Adrenal gland (tissue), 12 donors: ENCODE data around the gene AP1G2. TPM values are rescaled to one million over a fixed set of nuclear protein-coding genes. Genes with fewer than 3 reads are reported as not detected.

ENCODE experiments used
- DNase-seq, 7 donors: peaks; one replicate each; pipeline ENCODE4 v3.0.0-alpha.2; 2019 to 2020
- H3K27ac ChIP-seq, 5 donors: fragments of 200-600 bp; sonication (generic) in 4 of 5; 1 replicate in 3 of 5; 2 replicates in 2 of 5; pipeline versions ENCODE4 v1.5.1 to v1.8.0; 2016 to 2020; ENCODE audit warnings: mild to moderate bottlenecking in 1 of 5
- H3K27me3 ChIP-seq: fragments of 200-600 bp; 2 replicates; pipeline ENCODE4 v1.8.0; 2021
- H3K36me3 ChIP-seq, 2 donors: fragments of 200-600 bp; replicated peaks in 1 of 2; 1 replicate in 1 of 2; 2 replicates in 1 of 2; pipeline versions ENCODE4 v1.5.1 to v1.8.0; 2018 to 2022
- H3K4me1 ChIP-seq, 2 donors: fragments of 200-600 bp; replicated peaks in 1 of 2; 1 replicate in 1 of 2; 2 replicates in 1 of 2; pipeline versions ENCODE4 v1.5.1 to v1.8.0; 2018 to 2021
- H3K4me3 ChIP-seq, 4 donors: fragments of 200-600 bp; sonication (generic) in 3 of 4; one replicate each; pipeline ENCODE4 v1.5.1; 2016 to 2018
- H3K9me3 ChIP-seq, 3 donors: fragments of 200-600 bp; sonication (generic) in 1 of 3; replicated peaks in 1 of 3; 1 replicate in 2 of 3; 2 replicates in 1 of 3; pipeline versions ENCODE4 v1.5.1 to v1.8.0; 2016 to 2021
- CTCF ChIP-seq, 6 experiments: fragments of 450-650 bp in 4 of 6; fragments of 200-600 bp in 2 of 6; sonication (generic) in 1 of 6; IDR thresholded peaks; 1 replicate in 5 of 6; 2 replicates in 1 of 6; pipeline versions ENCODE4 v1.5.1 to v1.8.0; 2016 to 2021; ENCODE audit warnings: antibody characterized with exemption in 6 of 6, mild to moderate bottlenecking in 2 of 6, moderate library complexity in 1 of 6
- POLR2A ChIP-seq, 2 donors: fragments of 450-650 bp; IDR thresholded peaks; one replicate each; pipeline ENCODE4 v1.6.1; 2017; ENCODE audit warnings: antibody characterized with exemption in 2 of 2, mild to moderate bottlenecking in 2 of 2, moderate library complexity in 1 of 2
- WGBS, 4 donors: extraction: QIAGEN DNeasy Blood & Tissue Kit in 2 of 4; methylation state at CpG; one replicate each; pipeline versions ENCODE4 v1.1.5 to v1.1.7; 2013 to 2017; 5-methylcytosine and 5-hydroxymethylcytosine counted together
- intact Hi-C, 2 donors: fragments of 100-400 bp; cut with DNase I; formaldehyde crosslinking; loops; one replicate each; pipeline versions ENCODE4 v1.14.1 to v1.15.0; 2022 to 2023
- polyA plus RNA-seq, 3 donors: library from polyadenylated mRNA; stranded (reverse); fragments of 200-250 nt in 2 of 3; fragments of 350-450 nt in 1 of 3; fragmentation: Illumina TruSeq in 1 of 3; extraction: RNeasy Lipid Tissue Mini Kit (QIAGEN cat#74804) in 1 of 3; gene quantifications; one replicate each; pipeline ENCODE4 v1.2.3, GENCODE V29; 2013 to 2014
- total RNA-seq, 9 donors: library from RNA; depleted of rRNA in 4 of 9; stranded (reverse); fragments of >200 nt in 4 of 9; fragments of 120-200 nt in 1 of 9; fragmentation: NEBNext Ultra II Directional in 1 of 9; extraction: Animal tissue kit (Norgen Biotek cat#: 25700) in 1 of 9; gene quantifications; one replicate each; pipeline versions ENCODE4 v1.1.0 to v1.2.4, GENCODE V29; 2013 to 2023
- donor health status: healthy with polysubstance abuse.
- donor health status: Bipolar disorder and iron deficiency.
- donor health status: DM: yes; HTN: yes; CAD: no.
- donor health status: DM: no; HTN: no; CAD: no.
- donor health status: DM: no; HTN: no; CAD: no.
- donor health status: DM: yes; HTN: yes; CAD: no.

The AP1G2 gene
- total and polyA plus RNA-seq, 12 donors, result 27.9 to 587 (median 79.5) TPM

GRCh38 chr14:23533652-23534435 is 33.7 kb downstream of the AP1G2 start:
- H3K27me3 ChIP-seq, result no peaks in the 10 kb centered on the region
- H3K9me3 ChIP-seq, result no peaks in the 10 kb centered on the region
- H3K4me1 ChIP-seq, result no peaks in the 10 kb centered on the region
- intact Hi-C loops, result no loop called here
- no peak for DNase-seq
- WGBS, 4 donors, result 88 to 95% (median 92%) methylated on average over 6 to 16 of the region's 16 CpGs
- no peak overlapping the region for H3K27ac ChIP-seq
- H3K4me3 ChIP-seq, result no peak overlapping the region
- no peaks in the 10 kb centered on the region for H3K36me3 ChIP-seq
- TF ChIP-seq CTCF (IDR thresholded peaks at IDR 0.05), result no peak
- TF ChIP-seq POLR2A (IDR thresholded peaks at IDR 0.05), result no peak

- no peak overlapping the region for H3K27ac ChIP-seq
- intact Hi-C loops, result no loop called here
- no peak for DNase-seq
- no peak overlapping the region for H3K4me3 ChIP-seq
- 92 to 94% (median 93%) methylated on average over 5 to 7 of the region's 7 CpGs for WGBS, 4 donors
- H3K9me3 ChIP-seq, result no peaks in the 10 kb centered on the region
- H3K4me1 ChIP-seq, result no peaks in the 10 kb centered on the region
- H3K27me3 ChIP-seq, result no peaks in the 10 kb centered on the region
- no peak for TF ChIP-seq POLR2A (IDR thresholded peaks at IDR 0.05)
- TF ChIP-seq CTCF (IDR thresholded peaks at IDR 0.05), result no peak
- H3K36me3 ChIP-seq, result no peaks in the 10 kb centered on the region
These were observed 34.9 kb downstream of the AP1G2 start for GRCh38 chr14:23532658-23533057.

GRCh38 chr14:23531391-23531790 is 36.2 kb downstream of the AP1G2 start:
- no peak for TF ChIP-seq CTCF (IDR thresholded peaks at IDR 0.05)
- no peak for TF ChIP-seq POLR2A (IDR thresholded peaks at IDR 0.05)
- H3K36me3 ChIP-seq, result no peaks in the 10 kb centered on the region
- no peak for DNase-seq
- no peaks in the 10 kb centered on the region for H3K27me3 ChIP-seq
- intact Hi-C loops, result no loop called here
- no peaks in the 10 kb centered on the region for H3K9me3 ChIP-seq
- H3K4me1 ChIP-seq, result no peaks in the 10 kb centered on the region
- peak overlapping the region in 1 of 5 donors; percentile 73 for H3K27ac ChIP-seq
- 82 to 93% (median 90%) methylated on average over 11 to 12 of the region's 12 CpGs for WGBS, 4 donors
- no peak overlapping the region for H3K4me3 ChIP-seq

- no peak overlapping the region for H3K4me3 ChIP-seq
- WGBS, 4 donors, result 75 to 83% (median 81%) methylated on average over 9 to 10 of the region's 10 CpGs
- H3K4me1 ChIP-seq, result no peaks in the 10 kb centered on the region
- TF ChIP-seq POLR2A (IDR thresholded peaks at IDR 0.05) (no peak), CTCF (IDR thresholded peaks at IDR 0.05) (no peak)
- no peaks in the 10 kb centered on the region for H3K36me3 ChIP-seq
- no peaks in the 10 kb centered on the region for H3K9me3 ChIP-seq
- intact Hi-C loops, result no loop called here
- peak overlapping the region in 2 of 5 donors; percentile 26 to 73 for H3K27ac ChIP-seq
- no peaks in the 10 kb centered on the region for H3K27me3 ChIP-seq
- DNase-seq, result no peak
These were observed 37.1 kb downstream of the AP1G2 start for GRCh38 chr14:23530375-23531055.
